HG03565 (cell line): Measurements from ENCODE around the gene SERPINB2.
"Not testable (repeated sequence)": the region's sequence is repeated elsewhere in the genome, so short reads cannot be mapped to it uniquely, and the experiment has no call there.

ENCODE experiments used
- ATAC-seq: cut with Tn5 transposase; IDR thresholded peaks from one replicate; pipeline ENCODE4 v1.9.1; 2021; ENCODE audit warnings: mild to moderate bottlenecking, moderate library complexity; ENCODE audit not compliant: unreplicated experiment

SERPINB2 gene

GRCh38 chr18:63930773-63931354 is 43.4 kb downstream of the SERPINB2 start:
- ATAC-seq: no peak

- ATAC-seq: peak; percentile 96
These were observed 48.8 kb downstream of the SERPINB2 start for GRCh38 chr18:63936156-63936931.

GRCh38 chr18:63936932-63937393 is 49.5 kb downstream of the SERPINB2 start:
- ATAC-seq: peak; percentile 13

- ATAC-seq: no peak
These were observed 52.5 kb downstream of the SERPINB2 start for GRCh38 chr18:63940008-63940407.

- not testable (repeated sequence) for ATAC-seq
These were observed 53.1 kb downstream of the SERPINB2 start for GRCh38 chr18:63940543-63941050.

- no peak for ATAC-seq
These were observed 59.7 kb downstream of the SERPINB2 start for GRCh38 chr18:63947051-63947790.

- peak; percentile 87 for ATAC-seq
These were observed 61.7 kb downstream of the SERPINB2 start, which contains the start of gene HMSD for GRCh38 chr18:63949068-63949737. Gene HMSD, plus strand, starts transcription at chr18:63949301. Its CDS starts 4,155 bp downstream, at chr18:63953456.

- peak; percentile 42 for ATAC-seq
These were observed 63.8 kb downstream of the SERPINB2 start for GRCh38 chr18:63951302-63951705.
